WTC11 (cell line): ENCODE results near the gene HIF3A.

ENCODE experiments used
- CBFB ChIP-seq: sonication (generic); formaldehyde crosslinking; IDR thresholded peaks from 2 replicates; pipeline ENCODE4 v1.8.1; 2022; ENCODE audit warnings: mild to moderate bottlenecking, low read depth, missing genetic modification reagents
- CREB1 ChIP-seq: sonication (generic); formaldehyde crosslinking; IDR thresholded peaks from 2 replicates; pipeline ENCODE4 v1.8.0; 2023; ENCODE audit warnings: mild to moderate bottlenecking, missing genetic modification reagents
- ETV6 ChIP-seq: sonication (generic); formaldehyde crosslinking; IDR thresholded peaks from 2 replicates; pipeline ENCODE4 v1.8.1; 2022; ENCODE audit warnings: mild to moderate bottlenecking, missing genetic modification reagents
- SMAD4 ChIP-seq: sonication (generic); formaldehyde crosslinking; IDR thresholded peaks from 2 replicates; pipeline ENCODE4 v1.8.0; 2022; ENCODE audit warnings: mild to moderate bottlenecking, missing genetic modification reagents
- TF ChIP-seq, protein P1 (sequence below): fragments of 200-600 bp; IDR thresholded peaks from 2 replicates; pipeline ENCODE4 v1.8.0; 2022; ENCODE audit warnings: antibody characterized with exemption
- TF ChIP-seq, protein P2 (sequence below): sonication (generic); formaldehyde crosslinking; IDR thresholded peaks from 2 replicates; pipeline ENCODE4 v1.8.1; 2022; ENCODE audit warnings: mild to moderate bottlenecking, missing genetic modification reagents, moderate library complexity, borderline replicate concordance
- TF ChIP-seq, protein P3 (sequence below): sonication (generic); formaldehyde crosslinking; IDR thresholded peaks from 2 replicates; pipeline ENCODE4 v1.8.0; 2022; ENCODE audit warnings: mild to moderate bottlenecking, missing genetic modification reagents
- TF ChIP-seq, protein P4 (sequence below): fragments of 250-450 bp; sonication (Bioruptor Pico); IDR thresholded peaks from 2 replicates; pipeline ENCODE4 v1.9.0; 2021; ENCODE audit warnings: mild to moderate bottlenecking
- TF ChIP-seq, protein P5 (sequence below): sonication (generic); formaldehyde crosslinking; IDR thresholded peaks from 2 replicates; pipeline ENCODE4 v1.8.1; 2022; ENCODE audit warnings: low read depth, mild to moderate bottlenecking, moderate library complexity, missing genetic modification reagents, borderline replicate concordance

DNA sequence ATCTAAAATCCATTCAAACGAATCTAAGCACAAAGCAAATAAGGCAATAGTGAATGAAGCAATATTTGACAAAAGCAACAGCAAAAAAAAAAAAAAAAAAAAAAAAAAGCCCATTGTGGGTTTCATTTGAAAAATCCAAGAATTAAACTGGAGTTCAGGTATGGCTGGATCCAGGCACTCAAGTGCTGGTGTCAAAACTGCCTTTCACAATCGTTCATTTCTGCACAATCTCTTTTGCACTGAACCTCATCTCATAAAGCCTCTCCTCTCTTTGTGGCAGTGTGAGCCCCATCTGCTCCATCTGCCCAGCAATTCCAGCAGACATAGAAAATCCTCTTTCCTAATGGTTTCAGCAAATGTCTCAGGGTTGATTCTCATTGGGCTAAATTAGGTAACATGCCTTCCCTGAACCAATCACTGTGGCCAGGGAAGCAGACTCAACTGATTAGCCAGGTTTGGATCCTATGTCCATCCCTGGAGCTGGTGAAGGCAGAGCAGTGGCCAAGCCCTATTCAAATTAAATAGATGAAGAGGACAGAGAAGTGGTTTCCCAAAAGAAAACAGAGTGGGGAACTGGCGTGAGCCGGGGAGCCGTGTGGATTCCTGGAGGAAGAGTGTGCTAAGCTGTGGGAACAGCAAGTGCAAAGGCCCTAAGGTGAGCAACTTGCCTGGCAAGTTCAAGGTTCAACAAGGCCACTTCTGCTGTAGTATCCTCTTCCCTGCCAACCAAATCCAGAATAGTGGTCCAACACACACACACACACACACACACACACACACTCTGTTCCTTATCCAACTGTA lies 1.2 kb upstream of the HIF3A start:
- TF ChIP-seq, protein P1, sequence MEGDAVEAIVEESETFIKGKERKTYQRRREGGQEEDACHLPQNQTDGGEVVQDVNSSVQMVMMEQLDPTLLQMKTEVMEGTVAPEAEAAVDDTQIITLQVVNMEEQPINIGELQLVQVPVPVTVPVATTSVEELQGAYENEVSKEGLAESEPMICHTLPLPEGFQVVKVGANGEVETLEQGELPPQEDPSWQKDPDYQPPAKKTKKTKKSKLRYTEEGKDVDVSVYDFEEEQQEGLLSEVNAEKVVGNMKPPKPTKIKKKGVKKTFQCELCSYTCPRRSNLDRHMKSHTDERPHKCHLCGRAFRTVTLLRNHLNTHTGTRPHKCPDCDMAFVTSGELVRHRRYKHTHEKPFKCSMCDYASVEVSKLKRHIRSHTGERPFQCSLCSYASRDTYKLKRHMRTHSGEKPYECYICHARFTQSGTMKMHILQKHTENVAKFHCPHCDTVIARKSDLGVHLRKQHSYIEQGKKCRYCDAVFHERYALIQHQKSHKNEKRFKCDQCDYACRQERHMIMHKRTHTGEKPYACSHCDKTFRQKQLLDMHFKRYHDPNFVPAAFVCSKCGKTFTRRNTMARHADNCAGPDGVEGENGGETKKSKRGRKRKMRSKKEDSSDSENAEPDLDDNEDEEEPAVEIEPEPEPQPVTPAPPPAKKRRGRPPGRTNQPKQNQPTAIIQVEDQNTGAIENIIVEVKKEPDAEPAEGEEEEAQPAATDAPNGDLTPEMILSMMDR = no peak
- TF ChIP-seq ETV6 (CRISPR knock-in tag) (no peak), SMAD4 (CRISPR knock-in tag) (no peak), CBFB (CRISPR knock-in tag) (no peak), CREB1 (CRISPR knock-in tag) (no peak)
- TF ChIP-seq, protein P2, sequence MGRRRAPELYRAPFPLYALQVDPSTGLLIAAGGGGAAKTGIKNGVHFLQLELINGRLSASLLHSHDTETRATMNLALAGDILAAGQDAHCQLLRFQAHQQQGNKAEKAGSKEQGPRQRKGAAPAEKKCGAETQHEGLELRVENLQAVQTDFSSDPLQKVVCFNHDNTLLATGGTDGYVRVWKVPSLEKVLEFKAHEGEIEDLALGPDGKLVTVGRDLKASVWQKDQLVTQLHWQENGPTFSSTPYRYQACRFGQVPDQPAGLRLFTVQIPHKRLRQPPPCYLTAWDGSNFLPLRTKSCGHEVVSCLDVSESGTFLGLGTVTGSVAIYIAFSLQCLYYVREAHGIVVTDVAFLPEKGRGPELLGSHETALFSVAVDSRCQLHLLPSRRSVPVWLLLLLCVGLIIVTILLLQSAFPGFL (CRISPR knock-in tag) = no peak
- TF ChIP-seq, protein P3, sequence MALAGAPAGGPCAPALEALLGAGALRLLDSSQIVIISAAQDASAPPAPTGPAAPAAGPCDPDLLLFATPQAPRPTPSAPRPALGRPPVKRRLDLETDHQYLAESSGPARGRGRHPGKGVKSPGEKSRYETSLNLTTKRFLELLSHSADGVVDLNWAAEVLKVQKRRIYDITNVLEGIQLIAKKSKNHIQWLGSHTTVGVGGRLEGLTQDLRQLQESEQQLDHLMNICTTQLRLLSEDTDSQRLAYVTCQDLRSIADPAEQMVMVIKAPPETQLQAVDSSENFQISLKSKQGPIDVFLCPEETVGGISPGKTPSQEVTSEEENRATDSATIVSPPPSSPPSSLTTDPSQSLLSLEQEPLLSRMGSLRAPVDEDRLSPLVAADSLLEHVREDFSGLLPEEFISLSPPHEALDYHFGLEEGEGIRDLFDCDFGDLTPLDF (CRISPR knock-in tag) = no peak
- TF ChIP-seq, protein P4, sequence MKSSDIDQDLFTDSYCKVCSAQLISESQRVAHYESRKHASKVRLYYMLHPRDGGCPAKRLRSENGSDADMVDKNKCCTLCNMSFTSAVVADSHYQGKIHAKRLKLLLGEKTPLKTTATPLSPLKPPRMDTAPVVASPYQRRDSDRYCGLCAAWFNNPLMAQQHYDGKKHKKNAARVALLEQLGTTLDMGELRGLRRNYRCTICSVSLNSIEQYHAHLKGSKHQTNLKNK (CRISPR knock-in tag) = no peak
- TF ChIP-seq, protein P5, sequence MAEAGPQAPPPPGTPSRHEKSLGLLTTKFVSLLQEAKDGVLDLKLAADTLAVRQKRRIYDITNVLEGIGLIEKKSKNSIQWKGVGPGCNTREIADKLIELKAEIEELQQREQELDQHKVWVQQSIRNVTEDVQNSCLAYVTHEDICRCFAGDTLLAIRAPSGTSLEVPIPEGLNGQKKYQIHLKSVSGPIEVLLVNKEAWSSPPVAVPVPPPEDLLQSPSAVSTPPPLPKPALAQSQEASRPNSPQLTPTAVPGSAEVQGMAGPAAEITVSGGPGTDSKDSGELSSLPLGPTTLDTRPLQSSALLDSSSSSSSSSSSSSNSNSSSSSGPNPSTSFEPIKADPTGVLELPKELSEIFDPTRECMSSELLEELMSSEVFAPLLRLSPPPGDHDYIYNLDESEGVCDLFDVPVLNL (CRISPR knock-in tag) = no peak
